ENCODE results near the gene NINL. TPM values are rescaled to one million over a fixed set of nuclear protein-coding genes. Genes with fewer than 3 reads are reported as not detected.

NINL gene
- total RNA-seq, 2 experiments from 2014 or later = 2.1 to 2.3 TPM

DNA sequence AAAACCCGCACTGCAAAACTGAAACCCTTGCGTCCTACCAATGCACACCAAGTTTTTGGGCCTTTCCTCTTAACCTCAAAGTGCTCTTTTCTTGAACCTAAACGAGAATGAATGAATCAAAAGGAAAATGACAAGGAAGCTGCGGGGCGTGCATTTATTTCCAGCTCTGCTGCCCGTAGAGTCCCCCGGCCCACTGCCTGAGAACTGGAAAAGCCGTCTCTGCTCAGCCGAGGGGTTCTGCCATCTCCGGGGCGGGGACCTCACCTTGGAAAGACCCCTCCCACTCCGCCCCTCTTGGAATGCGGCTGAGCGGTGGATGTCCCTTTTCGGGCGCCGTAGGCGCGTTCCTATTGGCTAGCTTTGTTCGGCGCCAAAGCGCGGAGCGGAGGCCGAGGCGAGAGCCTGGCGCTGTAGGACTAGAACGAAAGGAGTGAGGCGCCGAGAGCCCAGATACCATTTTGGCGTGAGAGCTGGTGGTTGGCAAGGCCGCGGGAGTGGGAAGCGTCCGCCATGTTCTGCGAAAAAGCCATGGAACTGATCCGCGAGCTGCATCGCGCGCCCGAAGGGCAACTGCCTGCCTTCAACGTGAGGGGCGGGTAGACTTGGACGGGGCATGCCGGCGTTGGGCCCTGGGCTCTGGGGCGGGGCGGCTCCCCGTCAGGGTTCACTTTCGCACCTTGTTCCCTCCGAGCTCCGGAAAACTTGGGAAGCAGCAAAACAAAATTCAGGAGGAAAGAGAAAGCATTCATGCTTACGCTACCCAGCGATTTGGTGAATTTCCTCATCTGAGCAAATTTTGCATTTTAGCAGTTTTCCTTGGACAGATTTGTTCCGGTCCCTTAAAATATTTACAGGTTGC is 177.8 kb downstream of the NINL start, which contains the start of gene GINS1:
TSS of gene GINS1 (plus strand) at position 363 of the 859 bp plus-strand sequence. CDS start at position 511, 148 bp downstream.
- peak within 1 kb of the TSS; percentile 92 for H3K27ac Mint-ChIP-seq
- CTCF ChIA-PET = interaction anchor here (0.6 to 3.8 kb wide), 10 partner anchors 8 to 414 kb away, joined by 3 to 24 read pairs (median 4); partner anchors contain the start of gene ABHD12
- peaks cover 27% of the 10 kb centered on the region for H3K4me1 Mint-ChIP-seq
- peaks cover 11% of the 10 kb centered on the region for H3K9me3 Mint-ChIP-seq (ENCODE audit: low read depth)
- ATAC-seq (peak; percentile 97), DNase-seq (peak; percentile 89)
- H3K4me3 Mint-ChIP-seq = peak within 1 kb of the TSS; percentile 85
- H3K27me3 Mint-ChIP-seq = no peaks in the 10 kb centered on the region
- peaks cover 25% of the 10 kb centered on the region for H3K36me3 Mint-ChIP-seq

Other genes starting within 250 kb of the NINL start
- 10 to 100 TPM; 27.9 to 29.2 TPM for gene ABHD12, start 194.7 kb downstream of the NINL start, total RNA-seq
- gene GINS1, start 177.9 kb downstream of the NINL start, total RNA-seq = 10 to 100 TPM; 36.0 to 36.5 TPM
- gene NANP, start 38.5 kb upstream of the NINL start, total RNA-seq = 1 to 10 TPM; 4.7 to 5.9 TPM
- gene ZNF337, start 111.3 kb upstream of the NINL start, total RNA-seq = 10 to 100 TPM; 15.2 to 20.2 TPM

Measured in activated CD8-positive, alpha-beta memory T cell treated with anti-CD3 and anti-CD28 coated beads, Interleukin-2, amount 10 ng/mL, durations not matched to agents 7 days and 5 days (primary cell).